ENCODE results near the gene IGSF8. TPM values are rescaled to one million over a fixed set of nuclear protein-coding genes. Genes with fewer than 3 reads are reported as not detected.

The IGSF8 gene
- total and polyA plus RNA-seq, 8 donors = 12.9 to 24.7 (median 18.4) TPM

GRCh38 chr1:160098852-160099561 lies 588 bp upstream of the IGSF8 start:
- Histone ChIP-seq H3K27me3 (no peaks in the 10 kb centered on the region), H3K4me3 (peak overlapping the region; percentile 28 to 45 (median 40)), H3K27ac (peak overlapping the region; percentile 79 to 95 (median 92)), H3K36me3 (peaks cover 0 to 2% (median 0%) of the 10 kb centered on the region in 3 donors), H3K4me1 (peaks cover 5 to 33% (median 13%) of the 10 kb centered on the region in 3 donors), H3K9me3 (no peaks in the 10 kb centered on the region)
- TF ChIP-seq CTCF (IDR thresholded peaks at IDR 0.05) = no peak
- no peak for FAIRE-seq
- 1% methylated on average over 25 to 40 of the region's 40 CpGs for WGBS, 2 donors
- intact Hi-C loops (cut with DNase I) = no loop called here
- peak; percentile 98 to 99 (median 98) for DNase-seq
- ATAC-seq = peak; percentile 83 to 89 (median 84)

- peaks cover 0 to 17% (median 0%) of the 10 kb centered on the region in 3 donors for H3K36me3 ChIP-seq
- peak overlapping the region; percentile 58 to 78 (median 68) for H3K4me3 ChIP-seq
- peak overlapping the region in 3 of 4 donors; percentile 55 to 78 (median 75) for H3K27ac ChIP-seq
- peak in 1 of 6 donors; percentile 24 for DNase-seq
- TF ChIP-seq CTCF (IDR thresholded peaks at IDR 0.05) = no peak
- intact Hi-C loops (cut with DNase I) = no loop called here
- no peak for ATAC-seq
- H3K4me1 ChIP-seq = peaks cover 5 to 33% (median 13%) of the 10 kb centered on the region in 3 donors
- 60 to 61% methylated on average over 5 of the region's 5 CpGs for WGBS, 2 donors
- no peak for FAIRE-seq
- no peaks in the 10 kb centered on the region for H3K27me3 ChIP-seq
- H3K9me3 ChIP-seq = no peaks in the 10 kb centered on the region
These were observed 1.1 kb downstream of the IGSF8 start for GRCh38 chr1:160097151-160097910.

GRCh38 chr1:160096274-160097116 lies 1.9 kb downstream of the IGSF8 start:
- no peak for ATAC-seq
- intact Hi-C loops (cut with DNase I) = no loop called here
- FAIRE-seq = no peak
- Histone ChIP-seq H3K4me1 (peaks cover 5 to 31% (median 13%) of the 10 kb centered on the region in 3 donors), H3K4me3 (peak overlapping the region in 2 of 4 donors; percentile 58 to 78), H3K36me3 (peaks cover 0 to 25% (median 0%) of the 10 kb centered on the region in 3 donors), H3K27ac (no peak overlapping the region), H3K9me3 (no peaks in the 10 kb centered on the region), H3K27me3 (no peaks in the 10 kb centered on the region)
- no peak for TF ChIP-seq CTCF (IDR thresholded peaks at IDR 0.05)
- WGBS, 2 donors = 61 to 73% methylated on average over 4 of the region's 4 CpGs
- DNase-seq = no peak

GRCh38 chr1:160095382-160096105 lies 2.9 kb downstream of the IGSF8 start:
- no peak for TF ChIP-seq CTCF (IDR thresholded peaks at IDR 0.05)
- H3K9me3 ChIP-seq = no peaks in the 10 kb centered on the region
- DNase-seq (no peak), ATAC-seq (no peak), FAIRE-seq (no peak)
- WGBS, 2 donors = 86 to 95% methylated on average over 4 of the region's 4 CpGs
- intact Hi-C loops (cut with DNase I) = no loop called here
- H3K27ac ChIP-seq = no peak overlapping the region
- peaks cover 0 to 29% (median 0%) of the 10 kb centered on the region in 3 donors for H3K36me3 ChIP-seq
- no peak overlapping the region for H3K4me3 ChIP-seq
- peaks cover 5 to 24% (median 13%) of the 10 kb centered on the region in 3 donors for H3K4me1 ChIP-seq
- H3K27me3 ChIP-seq = no peaks in the 10 kb centered on the region
